RPMI7951 (cell line): Measurements from ENCODE around the gene HRH4. TPM values are rescaled to one million over a fixed set of nuclear protein-coding genes. Genes with fewer than 3 reads are reported as not detected.

Experiments used
- DNase-seq: peaks from one replicate; pipeline ENCODE4 v3.0.0-alpha.2; 2012; ENCODE audit warnings: low read depth
- total RNA-seq: library from RNA; depleted of rRNA; stranded (reverse); fragments of >200 nt; shearing (Covaris generic); gene quantifications from 2 replicates; pipeline ENCODE4 v1.2.3, GENCODE V29; 2014

The HRH4 gene
- total RNA-seq, 1 experiment from 2014 or later, result not detected

DNA sequence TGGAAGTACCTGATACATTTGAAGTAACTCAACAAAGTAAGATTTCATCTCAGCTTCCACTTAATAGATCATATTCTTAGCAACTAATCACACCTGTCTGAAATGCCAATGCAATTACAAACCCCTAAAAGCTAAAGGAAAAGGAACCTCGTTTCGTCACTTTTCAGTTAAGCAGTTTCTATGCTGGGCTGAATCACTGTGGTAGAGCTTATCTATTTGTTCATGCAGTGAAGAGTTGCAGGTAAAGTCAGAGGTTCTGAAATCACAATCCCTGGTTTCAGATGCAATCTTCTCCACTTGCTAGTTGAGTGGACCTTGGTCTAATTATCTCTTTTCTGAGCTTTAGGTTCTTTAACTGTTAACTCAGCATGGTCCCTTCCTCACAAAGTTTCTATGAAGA, 6.3 kb downstream of the HRH4 start:
- no peak for DNase-seq

DNA sequence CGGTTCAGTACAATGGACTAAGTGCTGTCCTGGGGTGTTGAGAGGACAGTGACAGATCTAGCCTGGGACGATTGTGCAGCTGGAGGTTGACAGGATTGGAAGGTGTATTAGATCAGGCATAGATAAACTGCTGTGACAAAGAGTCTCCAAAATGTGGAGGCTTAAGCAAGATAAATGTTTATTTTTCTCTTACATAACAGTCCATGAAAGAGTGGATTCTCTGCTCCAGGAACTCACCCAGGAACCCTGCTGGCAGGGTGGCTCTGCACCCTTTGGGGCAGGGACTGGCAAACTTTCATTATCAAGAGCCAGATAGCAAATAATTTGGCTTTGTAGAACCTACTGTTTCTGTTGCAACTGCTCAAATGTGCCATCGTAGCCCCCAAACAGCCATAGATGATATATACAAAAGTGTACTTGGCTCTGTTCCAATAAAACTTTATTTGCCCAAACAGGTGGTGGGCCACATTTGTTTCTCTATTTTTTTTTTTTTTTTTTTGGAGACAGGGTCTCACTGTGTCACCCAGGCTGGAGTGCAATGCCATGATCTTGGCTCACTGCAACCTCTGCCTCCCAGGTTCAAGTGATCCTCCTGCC, 9.7 kb downstream of the HRH4 start:
- no peak for DNase-seq

DNA sequence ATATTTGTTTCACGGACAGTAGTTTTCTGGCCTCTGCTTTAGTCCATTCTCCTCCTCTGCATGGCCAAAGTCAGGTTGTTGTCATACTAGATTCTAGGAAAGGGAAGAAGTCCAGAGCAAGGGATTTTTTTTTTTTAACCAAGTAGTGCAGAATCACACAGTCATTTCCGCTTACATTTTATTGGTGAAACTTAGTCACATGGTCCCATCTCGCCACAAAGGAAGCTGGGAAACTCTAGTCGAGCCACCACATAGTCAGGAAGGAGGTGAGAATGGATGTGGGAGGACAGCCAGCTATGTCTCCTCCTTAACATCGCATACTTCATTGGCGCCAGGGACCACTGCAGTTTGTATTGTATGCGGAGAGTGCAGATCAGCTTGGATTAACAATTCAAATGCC, 10.4 kb downstream of the HRH4 start:
- no peak for DNase-seq

DNA sequence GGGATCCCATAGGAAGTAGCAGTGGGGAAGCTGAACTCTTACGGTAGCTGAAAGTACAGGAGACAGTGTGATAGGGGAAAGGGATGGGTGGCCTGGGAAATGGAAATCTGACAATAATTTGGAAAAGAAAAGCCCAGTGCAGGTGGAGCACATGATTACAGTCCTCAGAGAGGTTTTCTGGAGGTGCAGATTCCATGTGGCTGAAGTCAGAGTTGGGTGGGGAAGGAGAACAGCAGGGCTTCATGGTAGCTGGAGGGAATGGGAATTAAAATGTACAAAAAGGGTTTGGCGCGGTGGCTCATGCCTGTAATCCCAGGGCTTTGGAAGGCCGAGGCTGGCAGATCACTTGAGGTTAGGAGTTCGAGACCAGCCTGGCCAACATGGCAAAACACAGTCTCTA, 12.2 kb downstream of the HRH4 start:
- no peak for DNase-seq

DNA sequence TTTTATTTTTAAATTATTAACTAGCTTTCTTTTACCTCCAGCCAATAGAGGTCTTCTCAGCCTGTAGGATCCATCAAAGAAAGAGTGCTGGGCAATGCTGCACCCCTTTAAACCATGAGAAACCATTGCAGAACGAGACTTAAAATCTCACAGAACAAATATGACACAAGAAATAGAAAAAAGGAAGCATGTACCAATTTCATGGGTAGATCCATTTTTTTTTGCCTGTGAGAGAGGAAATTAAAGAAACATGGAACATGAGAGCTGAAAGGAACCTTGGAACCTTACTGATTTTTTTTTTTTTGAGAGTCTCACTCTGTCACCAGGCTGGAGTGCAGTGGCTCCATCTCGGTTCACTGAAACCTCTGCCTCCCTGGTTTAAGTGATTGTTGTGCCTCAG, 14.0 kb downstream of the HRH4 start:
- DNase-seq, result no peak

DNA sequence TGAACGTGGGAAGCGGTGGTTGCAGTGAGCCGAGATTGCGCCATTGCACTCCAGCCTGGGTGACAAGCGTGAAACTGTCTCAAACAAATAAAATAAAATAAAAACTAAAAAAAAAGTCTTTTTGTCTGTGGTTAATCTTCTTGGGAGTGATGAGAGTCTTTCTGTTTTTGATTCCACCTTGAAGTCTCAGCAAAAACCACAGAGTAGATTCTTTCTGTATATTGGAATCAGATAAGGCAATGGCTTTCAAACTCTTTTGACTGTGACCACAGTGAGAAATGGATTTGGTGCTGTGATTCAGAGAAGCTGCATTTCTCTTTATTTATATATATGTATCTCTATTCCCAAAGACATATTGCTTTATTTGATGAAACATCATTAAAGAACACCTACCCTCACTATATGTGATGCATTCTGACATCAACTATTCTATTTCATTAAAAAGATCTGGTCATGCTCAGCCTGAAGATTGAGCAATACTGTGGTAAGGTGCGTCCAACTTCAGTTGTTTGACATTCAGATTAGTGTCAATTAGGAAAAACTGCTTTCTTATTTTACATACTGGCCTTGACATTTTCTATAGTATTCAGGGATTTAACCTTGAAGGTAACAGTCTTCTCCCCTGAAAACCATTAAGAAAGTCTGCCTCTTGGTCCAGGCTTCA, 15.6 kb downstream of the HRH4 start:
- no peak for DNase-seq

DNA sequence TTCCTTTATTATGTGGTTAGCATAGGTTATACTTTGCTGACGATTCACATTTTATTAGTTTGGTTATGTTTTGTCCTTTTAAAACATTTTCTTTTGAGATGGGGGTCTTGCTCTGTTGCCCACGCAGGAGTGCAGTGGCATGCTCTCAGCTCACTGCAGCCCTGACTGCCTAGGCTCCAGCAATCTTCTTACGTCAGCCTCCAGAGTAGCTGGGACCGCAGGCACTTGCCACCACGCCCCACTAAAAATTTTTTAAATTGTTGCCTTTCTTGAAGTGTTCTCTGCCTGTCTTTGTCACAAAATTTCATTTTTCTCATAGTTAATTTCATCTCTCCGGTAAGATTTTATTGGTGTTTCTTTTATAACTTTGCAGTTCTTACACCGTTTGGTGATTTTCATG, 18.9 kb downstream of the HRH4 start:
- DNase-seq, result no peak

DNA sequence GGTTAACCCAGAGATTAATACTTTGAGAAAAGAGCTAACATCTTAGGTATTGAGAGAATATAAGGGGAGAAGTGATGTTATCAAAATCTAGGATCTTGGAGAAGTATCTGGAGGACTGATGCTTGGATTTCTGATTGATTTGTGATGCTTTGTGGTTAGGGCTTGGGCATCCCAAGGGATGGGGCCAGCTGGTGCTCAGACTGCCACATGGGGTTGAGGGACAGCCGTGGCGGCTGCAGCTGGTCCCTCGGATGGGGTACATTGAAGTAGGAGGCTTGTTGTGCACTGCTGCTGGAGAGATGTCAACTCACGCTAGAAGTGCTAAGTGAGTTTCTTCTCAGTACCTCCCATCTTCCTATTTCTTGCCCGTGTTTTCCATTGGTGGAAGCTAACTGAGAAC, 22.4 kb downstream of the HRH4 start:
- no peak for DNase-seq

DNA sequence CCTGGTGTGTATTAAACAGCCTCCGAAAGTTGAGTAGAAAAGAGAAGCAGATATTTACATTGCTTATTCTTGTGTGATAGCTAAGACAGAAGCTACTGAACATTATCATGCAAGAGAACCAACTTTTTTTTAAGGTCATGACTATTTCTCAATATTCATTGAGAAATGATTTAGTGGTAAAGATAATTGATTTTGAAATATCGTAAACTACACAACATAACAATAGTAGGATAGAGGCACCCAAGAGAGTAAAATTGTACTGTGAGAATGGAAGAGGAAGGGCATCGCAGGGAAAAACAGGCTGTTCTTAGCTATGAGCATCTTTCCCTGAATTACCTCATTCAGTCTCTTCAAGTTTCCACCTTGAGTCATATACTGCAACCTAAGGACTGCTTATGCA, 25.2 kb downstream of the HRH4 start:
- DNase-seq, result no peak

DNA sequence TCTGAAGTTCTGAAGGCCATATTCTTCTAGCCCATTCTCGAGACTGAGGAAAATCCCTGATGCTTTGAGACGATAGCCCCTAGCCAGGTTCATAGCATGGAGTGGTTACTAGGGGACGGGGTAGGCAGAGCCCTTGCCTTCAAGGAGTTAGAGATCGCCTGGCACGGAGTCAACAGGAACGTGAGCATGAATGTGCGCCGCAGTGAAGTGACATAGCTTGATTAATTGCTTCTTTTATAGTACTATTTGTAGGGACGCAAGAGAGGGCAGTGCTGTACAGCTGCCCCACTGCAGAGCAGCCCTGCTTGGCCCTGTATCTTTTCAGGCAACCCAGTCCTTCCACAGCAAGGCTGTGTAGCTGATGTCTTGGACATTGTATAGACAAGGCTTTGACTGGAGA, 26.2 kb downstream of the HRH4 start:
- DNase-seq, result no peak

DNA sequence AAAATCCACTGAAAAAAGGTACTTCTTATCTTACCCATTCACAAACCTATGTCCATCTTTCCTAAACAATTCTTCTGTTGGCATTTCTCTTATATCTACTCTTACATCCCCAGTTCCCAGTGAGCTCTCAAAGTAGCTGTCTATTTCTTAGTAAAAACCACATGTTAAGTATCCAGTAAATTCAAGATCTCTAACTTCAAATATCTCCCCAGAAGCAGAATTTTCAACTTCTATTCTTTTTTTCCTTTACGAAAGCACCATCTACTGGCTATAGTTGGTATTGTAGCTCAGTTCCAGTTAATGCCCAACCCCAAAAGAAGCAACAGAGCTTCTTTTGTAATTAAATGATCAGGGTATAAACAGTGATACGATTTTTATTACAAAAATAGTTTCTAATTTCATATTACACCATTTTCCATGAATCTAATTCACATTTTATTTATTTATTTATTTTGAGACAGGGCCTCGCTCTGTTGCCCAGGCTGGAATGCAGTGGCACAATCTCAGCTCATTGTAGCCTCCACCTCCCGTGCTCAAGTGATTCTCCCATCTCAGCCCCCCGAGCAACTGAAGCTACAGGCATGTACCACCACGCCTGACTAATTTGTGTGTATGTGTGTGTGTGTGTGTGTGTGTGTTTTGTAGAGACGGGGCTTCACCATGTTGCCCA, 28.5 kb downstream of the HRH4 start:
- DNase-seq, result peak; percentile 26

DNA sequence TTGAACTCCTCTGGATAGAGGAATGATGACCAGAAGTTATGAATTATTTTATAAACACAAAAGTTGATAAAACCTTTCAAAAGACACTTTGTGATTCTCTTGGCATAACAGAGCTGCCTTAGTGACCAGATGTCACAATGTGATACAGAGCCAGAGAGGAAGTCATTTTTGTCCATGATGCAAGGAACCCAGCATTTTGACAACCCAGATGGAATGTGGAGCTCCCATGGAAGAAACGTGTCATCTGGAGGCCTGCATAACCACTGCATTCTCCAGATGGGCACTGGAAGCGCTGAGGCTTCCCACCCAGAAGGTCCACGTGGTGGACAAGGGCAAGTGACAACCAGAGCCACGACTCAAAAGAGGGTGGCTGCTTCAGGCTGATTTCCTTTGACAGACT, 30.1 kb downstream of the HRH4 start:
- peak; percentile 36 for DNase-seq

DNA sequence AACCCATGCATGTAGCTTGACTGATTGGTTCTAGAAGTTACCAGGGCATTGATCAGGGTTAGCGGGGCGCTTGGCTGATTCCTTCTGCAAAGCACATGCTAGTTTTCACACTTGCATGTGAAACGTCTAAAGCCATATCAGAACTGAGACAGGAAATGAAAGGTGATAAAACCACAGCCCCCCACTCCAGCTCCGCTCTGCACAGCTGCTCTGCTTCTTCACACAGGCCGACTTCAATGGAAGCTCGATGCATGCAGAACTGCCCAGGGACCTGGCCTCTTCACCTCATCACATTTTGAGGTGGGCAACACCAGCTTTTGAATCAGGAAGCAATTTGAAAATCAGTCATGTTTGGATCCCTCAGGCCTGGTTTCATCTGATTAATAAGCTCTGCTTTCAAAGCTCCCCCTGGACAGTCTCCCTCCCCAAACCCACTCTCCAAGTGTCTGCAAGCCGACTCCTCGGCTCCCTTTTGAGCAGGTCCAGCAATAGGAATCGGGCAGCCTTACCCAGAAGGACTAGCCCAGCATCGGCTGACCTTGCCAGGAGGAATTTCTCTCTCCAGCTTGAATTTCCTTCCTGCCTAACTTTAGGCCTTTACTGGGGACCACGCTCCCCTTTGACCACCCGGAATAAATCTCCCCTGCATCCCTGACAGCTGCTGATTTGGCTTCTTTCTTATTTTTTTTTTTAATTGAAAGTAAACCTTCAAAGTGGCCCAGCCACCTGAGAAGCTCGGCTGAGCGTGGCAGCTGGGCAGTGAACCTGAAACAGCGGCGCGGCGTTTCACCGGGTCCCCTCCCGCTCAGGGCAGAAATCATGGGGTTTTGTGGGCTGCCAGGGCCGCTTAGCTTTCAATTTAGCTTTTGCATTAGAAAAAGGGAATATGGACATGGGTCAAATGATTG, 31.7 kb downstream of the HRH4 start:
- no peak for DNase-seq

DNA sequence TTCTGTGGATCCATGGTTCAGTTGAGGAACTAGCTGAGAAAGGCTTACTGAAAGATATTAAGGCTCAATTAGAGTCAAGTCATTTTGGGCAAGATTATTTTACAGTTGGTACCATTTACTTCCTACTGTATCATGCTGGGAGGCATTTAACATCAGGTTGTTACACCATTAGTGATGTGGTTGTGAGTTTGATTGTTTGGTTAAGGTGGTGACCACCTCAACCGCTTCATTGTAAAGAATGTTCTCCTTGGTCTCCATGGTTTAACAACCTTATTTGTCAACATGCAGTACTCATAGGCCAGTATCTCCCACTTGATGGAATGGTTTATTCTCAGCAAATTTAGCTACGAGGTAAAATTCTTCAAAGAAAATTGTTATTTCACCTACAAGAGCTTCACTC, 34.1 kb downstream of the HRH4 start:
- DNase-seq, result no peak

DNA sequence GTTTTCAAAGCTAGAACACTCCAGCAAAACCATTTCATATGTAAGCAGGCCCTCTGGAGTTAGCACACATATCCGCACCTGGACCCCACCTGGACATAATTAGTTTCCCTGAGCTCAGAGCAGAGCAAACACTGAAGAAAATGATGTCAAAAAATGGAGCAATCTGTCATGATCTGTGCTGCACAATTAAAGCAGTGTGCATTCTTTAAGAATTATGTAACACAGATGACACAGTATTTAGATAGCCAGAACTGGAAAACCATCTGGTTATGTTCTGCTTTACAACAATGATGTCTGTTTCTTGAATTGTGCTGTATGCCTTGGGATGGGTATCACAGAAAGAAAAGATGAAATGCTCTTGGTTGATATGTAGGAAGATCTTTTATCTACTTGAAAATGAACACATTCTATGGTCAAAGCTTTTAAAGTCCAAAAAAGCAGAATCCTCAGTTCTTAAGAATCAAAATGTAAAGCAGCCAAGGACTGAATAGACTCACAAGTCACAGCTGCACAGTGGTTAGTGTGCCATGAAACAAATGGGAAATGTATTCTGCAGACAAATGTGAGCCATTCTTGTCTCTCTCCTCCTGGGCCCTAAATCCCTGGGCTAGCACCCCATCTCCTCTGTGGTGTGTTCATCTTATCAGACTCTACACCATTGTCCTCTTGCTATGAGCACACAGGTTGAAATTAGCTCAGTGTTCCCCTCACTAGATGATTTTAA, 36.8 kb downstream of the HRH4 start:
- peak; percentile 12 for DNase-seq

DNA sequence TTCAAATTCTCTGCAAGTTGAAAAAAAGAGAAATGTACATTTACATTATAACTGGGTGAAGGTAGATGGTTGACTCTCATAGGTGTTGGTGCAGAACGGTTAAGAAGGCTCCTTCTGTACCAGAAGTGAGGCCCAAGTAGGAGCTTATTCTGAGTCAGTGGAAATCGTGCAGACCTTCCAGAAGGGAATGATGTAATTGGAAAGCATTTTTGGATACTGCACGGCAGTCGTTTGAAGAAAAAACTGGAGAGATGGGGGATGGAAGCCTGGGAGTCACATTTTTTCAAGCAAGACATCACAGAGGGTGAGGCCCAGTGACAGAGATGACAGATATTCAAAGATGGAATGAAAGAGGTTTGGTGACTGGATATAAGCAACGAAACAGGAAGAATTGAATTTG, 39.4 kb downstream of the HRH4 start:
- no peak for DNase-seq

DNA sequence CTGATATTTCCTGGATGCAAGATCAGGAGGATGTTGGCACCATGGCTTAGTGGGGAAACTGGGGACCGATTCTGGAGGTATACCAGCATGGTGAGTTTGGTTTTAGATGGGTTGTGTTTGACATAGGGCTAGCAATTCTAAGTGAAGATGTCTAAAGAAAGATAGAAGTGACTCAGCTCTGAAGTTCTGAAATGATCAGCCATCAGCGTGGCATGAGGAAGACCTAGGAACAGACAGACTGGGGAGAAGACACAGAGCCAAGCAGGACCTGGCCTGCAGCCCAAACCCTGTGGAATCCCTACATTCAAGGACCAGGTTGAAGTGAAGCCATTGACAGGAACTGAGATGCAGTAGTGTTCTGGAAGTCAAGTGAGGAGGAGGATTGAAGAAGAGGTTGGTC, 39.8 kb downstream of the HRH4 start:
- DNase-seq, result no peak

DNA sequence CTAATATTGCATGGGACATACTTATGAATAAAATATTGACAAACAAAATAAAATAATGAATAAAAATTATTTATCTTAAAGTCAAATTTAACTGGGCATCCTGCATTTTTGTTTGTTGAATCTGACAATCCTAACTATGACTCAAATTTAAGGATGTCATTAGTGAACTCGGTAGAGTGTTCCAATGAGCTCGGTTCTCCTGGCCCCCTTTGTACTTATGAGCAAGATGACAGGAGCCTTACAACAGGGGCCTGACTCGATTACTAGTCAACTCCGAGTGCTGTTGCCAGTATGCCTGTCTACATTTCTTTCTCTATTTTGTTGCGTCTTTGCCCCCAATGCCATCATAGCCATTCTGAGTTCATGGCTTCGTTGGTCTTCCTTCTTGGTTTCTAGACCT, 40.3 kb downstream of the HRH4 start:
- DNase-seq, result no peak

DNA sequence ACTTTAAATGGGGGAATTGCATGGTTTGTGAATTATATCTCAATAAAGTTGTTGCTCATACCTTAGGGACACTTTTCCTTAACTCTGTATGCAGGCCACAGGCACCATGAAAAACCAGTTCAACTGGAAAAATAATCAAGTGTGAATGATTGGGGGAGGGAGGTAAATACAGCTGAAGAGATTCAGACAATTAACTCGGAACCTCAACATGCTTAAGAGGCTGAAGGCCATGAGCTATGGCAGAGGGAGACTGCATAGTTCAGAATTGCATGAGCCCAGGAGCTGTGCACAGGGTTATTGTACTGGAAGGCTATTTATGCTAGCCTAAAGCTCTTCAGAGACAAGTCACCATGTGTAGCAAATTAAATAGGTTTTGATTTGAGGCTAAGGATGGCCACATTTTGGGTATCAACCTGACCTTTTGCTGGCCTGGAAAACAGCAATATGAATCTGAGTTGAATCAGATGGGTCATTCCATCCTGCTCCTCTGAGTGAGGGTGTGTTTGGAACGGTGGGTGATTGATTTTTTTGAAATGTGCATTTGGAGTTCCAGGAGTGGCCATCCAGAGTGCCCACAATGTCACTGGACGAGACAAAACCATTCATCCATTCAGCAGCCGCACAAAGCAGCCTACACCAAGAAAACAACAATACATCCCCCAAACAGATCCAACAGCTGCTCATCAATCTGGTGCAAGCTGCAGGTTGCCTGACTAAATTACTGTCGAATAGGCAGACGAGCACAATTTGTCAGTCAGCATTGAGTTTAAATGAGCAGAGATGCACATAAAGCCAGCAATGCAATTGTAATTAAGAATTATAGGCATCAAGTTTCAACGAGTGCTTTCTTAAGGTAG, 42.5 kb downstream of the HRH4 start:
- no peak for DNase-seq

DNA sequence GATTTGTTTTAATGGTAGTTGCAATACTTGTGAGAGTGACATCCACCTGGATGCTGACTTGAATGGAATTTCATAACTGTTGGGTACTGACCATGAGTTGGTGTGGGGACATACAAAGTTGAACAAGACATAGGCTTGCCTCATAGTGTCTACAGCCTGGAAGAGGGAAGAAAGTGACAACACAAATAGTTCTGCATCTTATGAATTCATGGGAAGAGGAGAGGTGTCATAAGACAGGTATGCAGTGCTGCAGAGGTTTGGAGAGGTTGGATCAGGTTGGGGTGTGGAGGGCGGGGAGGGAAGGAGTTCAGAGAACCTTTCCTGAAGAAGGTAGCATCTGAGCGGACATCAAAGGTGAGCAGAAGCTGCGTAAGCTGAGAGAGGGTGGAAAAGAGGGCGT, 44.0 kb downstream of the HRH4 start:
- no peak for DNase-seq

DNA sequence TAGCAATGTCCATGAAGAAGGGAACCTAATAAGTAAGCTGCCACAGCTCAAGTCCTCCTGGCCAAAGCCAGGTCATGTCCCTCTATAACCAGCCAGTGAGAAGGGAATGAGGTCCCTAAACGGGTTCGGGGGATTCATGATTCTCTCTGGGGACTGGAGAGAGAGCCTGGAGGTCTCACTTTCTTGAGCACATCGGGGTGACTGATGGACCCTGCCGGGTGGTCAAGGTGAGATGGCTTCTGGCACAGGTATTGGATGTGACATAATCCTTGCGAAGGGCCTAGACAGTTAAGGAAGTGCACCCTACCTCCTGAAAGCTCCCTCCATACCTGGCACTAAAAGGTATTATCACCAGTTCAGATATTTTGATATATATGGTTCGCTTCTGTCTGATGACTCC, 45.7 kb downstream of the HRH4 start:
- no peak for DNase-seq
